Endodermal cell (in vitro differentiated cells): ENCODE results near the gene RHOT1. TPM values are rescaled to one million over a fixed set of nuclear protein-coding genes. Genes with fewer than 3 reads are reported as not detected.

Source experiments
- DNase-seq: peaks from one replicate; pipeline ENCODE4 v3.0.0-alpha.2; 2017
- H3K27ac ChIP-seq: 2 replicates; pipeline ENCODE4 v1.5.1; 2013; ENCODE audit warnings: mild to moderate bottlenecking, low read depth, low read length, moderate library complexity
- H3K27me3 ChIP-seq: 2 replicates; pipeline ENCODE4 v1.6.1; 2013; ENCODE audit warnings: mild to moderate bottlenecking, low read length, moderate library complexity; ENCODE audit not compliant: insufficient read depth, control insufficient read depth, poor library complexity, severe bottlenecking
- H3K36me3 ChIP-seq: 2 replicates; pipeline ENCODE4 v1.7.0; 2013; ENCODE audit warnings: mild to moderate bottlenecking, low read length, moderate library complexity; ENCODE audit not compliant: control insufficient read depth, insufficient read depth
- H3K4me1 ChIP-seq: one replicate; pipeline ENCODE4 v1.7.0; 2013; ENCODE audit warnings: low read length; ENCODE audit not compliant: control insufficient read depth, insufficient read depth
- H3K4me3 ChIP-seq: 2 replicates; pipeline ENCODE4 v1.5.1; 2013; ENCODE audit warnings: mild to moderate bottlenecking, low read length, moderate library complexity
- H3K9ac ChIP-seq: 2 replicates; pipeline ENCODE4 v1.6.1; 2013; ENCODE audit warnings: mild to moderate bottlenecking, low read length, moderate library complexity; ENCODE audit not compliant: poor library complexity, severe bottlenecking; ENCODE audit errors: extremely low read depth
- H3K9me3 ChIP-seq: 2 replicates; pipeline ENCODE4 v1.6.1; 2013; ENCODE audit warnings: mild to moderate bottlenecking, low read length, moderate library complexity; ENCODE audit not compliant: control insufficient read depth
- H3K27ac Mint-ChIP-seq: 2 replicates; pipeline ENCODE4 v1.8.0; 2020; ENCODE audit warnings: mixed read lengths
- H3K27me3 Mint-ChIP-seq: 2 replicates; pipeline ENCODE4 v1.8.0; 2021; ENCODE audit warnings: mild to moderate bottlenecking, mixed read lengths; ENCODE audit not compliant: insufficient read depth
- H3K36me3 Mint-ChIP-seq: 2 replicates; pipeline ENCODE4 v1.8.0; 2020; ENCODE audit warnings: low read depth, mixed read lengths
- H3K4me1 Mint-ChIP-seq: 2 replicates; pipeline ENCODE4 v1.8.0; 2020; ENCODE audit warnings: mixed read lengths
- H3K4me3 Mint-ChIP-seq: 2 replicates; pipeline ENCODE4 v1.8.0; 2020; ENCODE audit warnings: mild to moderate bottlenecking, moderate library complexity, mixed read lengths
- H3K9me3 Mint-ChIP-seq: 2 replicates; pipeline ENCODE4 v1.8.0; 2020; ENCODE audit warnings: mild to moderate bottlenecking, mixed read lengths
- CTCF ChIP-seq: fragments of 200-600 bp; sonication (generic); conservative IDR thresholded peaks from 2 replicates; pipeline ENCODE4 v1.5.0; 2021; ENCODE audit warnings: antibody characterized with exemption, mild to moderate bottlenecking
- WGBS, 2 experiments: methylation state at CpG; one replicate each; pipeline versions ENCODE4 v1.1.5 to v1.1.7; 2013; ENCODE audit warnings: missing lambda C conversion rate in 2 of 2, mixed read lengths in 1 of 2; ENCODE audit not compliant: insufficient coverage in 1 of 2, insufficient read length in 1 of 2; 5-methylcytosine and 5-hydroxymethylcytosine counted together
- total RNA-seq, 2 donors: library from RNA; stranded (reverse); fragmentation: NEBNext Ultra II Directional in 1 of 2; extraction: Animal tissue kit (Norgen Biotek cat#: 25700) in 1 of 2; gene quantifications; 2 replicates in 1 of 2; 3 replicates in 1 of 2; pipeline ENCODE4 v1.2.1, GENCODE V29; 2021

Gene RHOT1
- total RNA-seq, 2 donors from 2014 or later: 30.0 to 35.7 TPM

- no peak overlapping the region for H3K9ac ChIP-seq
- peaks cover 13% of the 10 kb centered on the region for H3K27me3 ChIP-seq
- no peak overlapping the region for H3K4me3 ChIP-seq
- TF ChIP-seq CTCF: no peak
- Mint-ChIP-seq H3K36me3 (no peaks in the 10 kb centered on the region), H3K9me3 (no peaks in the 10 kb centered on the region), H3K27me3 (peaks cover 24% of the 10 kb centered on the region), H3K4me1 (peaks cover 11% of the 10 kb centered on the region), H3K4me3 (no peak overlapping the region), H3K27ac (no peak overlapping the region)
- no peak for DNase-seq
- 92 to 93% methylated on average over 4 to 6 of the region's 6 CpGs for WGBS, 2 experiments
- H3K9me3 ChIP-seq: no peaks in the 10 kb centered on the region
- peak overlapping the region; percentile 38 for H3K27ac ChIP-seq
- no peaks in the 10 kb centered on the region for H3K36me3 ChIP-seq
- H3K4me1 ChIP-seq: no peaks in the 10 kb centered on the region
Observed at GRCh38 chr17:32274643-32275042, 132.3 kb downstream of the RHOT1 start.

Other genes starting within 250 kb of the RHOT1 start
- 100 to 1,000 TPM in 1 of 2 donors, 10 to 100 TPM in 1; 85.3 to 100 TPM for gene UTP6, start 240.8 kb upstream of the RHOT1 start, total RNA-seq
- 10 to 100 TPM; 32.6 to 41.7 TPM for gene SUZ12, start 205.5 kb upstream of the RHOT1 start, total RNA-seq
- gene LRRC37B, start 135.1 kb upstream of the RHOT1 start, total RNA-seq: 10 to 100 TPM; 22.7 to 28.7 TPM
- gene RHBDL3, start 123.3 kb downstream of the RHOT1 start, total RNA-seq: 1 to 10 TPM in 1 of 2 donors, under 1 TPM in 1; 0.35 to 1.4 TPM
- 10 to 100 TPM; 33.7 to 52.2 TPM for gene C17orf75, start 199.7 kb downstream of the RHOT1 start, total RNA-seq
- 100 to 1,000 TPM; 234 to 255 TPM for gene ZNF207, start 207.7 kb downstream of the RHOT1 start, total RNA-seq